Measurements from ENCODE around the gene ISX.

- TF ChIP-seq CTCF (IDR thresholded peaks at IDR 0.05 in 4 of 5, conservative IDR thresholded peaks at IDR 0.05 in 1 of 5), result no peak
- TF ChIP-seq POLR2A (IDR thresholded peaks at IDR 0.05), result no peak
Observed at GRCh38 chr22:35070451-35071093, 4.6 kb downstream of the ISX start.

Measured in gastrocnemius medialis (tissue), 4 donors.